ENCODE results near the gene ELP4.
A peak's percentile ranks its signal among the peaks of the same experiment; 100 is the strongest.

ELP4 gene

DNA sequence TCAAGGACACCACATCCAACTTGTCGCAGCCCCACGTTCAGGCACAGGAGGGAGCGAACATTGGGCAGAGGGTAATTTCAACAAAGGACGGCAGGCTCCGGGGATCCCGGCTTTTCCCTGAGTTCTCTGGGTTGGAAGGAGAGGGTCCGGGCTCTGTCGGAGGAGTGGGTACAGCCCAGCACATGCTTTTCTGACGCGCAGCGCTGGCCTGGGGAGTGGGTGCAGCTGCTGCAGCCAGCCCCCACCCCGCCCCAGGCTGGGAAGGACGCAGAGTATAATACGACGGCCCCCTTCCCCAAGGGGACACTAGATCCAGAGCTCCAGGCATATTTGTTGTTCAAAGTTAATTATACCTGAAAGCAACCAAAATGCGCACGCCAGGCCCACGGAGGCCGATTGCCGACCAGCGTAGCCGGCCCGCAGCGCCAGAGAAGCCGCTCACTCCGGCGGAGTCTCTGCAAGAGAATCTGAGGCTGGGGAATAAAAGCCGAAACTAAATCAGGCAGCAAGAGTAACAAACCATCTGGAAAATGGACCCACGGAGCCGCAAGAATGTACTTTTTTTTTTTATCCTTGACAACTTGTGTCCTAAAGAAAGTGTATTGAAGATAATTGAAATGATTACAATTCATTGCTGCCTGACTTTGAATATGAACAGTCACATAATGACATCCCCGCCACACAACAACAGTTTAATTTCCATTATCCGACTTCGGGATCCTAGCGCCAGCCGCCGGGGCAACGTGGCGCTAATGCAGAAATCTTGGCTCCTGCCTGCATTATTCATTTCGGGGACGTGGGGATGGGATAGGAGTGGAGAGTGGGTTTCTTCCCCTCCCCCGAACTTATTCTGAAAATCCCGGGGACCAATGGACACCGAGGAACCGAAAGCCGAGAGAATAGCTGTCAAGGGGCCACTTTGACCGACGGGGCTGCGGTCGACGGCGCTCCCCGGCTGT lies 315.6 kb downstream of the ELP4 start:
- DNase-seq (ENCODE audit: low spot score) = peak; percentile 14

DNA sequence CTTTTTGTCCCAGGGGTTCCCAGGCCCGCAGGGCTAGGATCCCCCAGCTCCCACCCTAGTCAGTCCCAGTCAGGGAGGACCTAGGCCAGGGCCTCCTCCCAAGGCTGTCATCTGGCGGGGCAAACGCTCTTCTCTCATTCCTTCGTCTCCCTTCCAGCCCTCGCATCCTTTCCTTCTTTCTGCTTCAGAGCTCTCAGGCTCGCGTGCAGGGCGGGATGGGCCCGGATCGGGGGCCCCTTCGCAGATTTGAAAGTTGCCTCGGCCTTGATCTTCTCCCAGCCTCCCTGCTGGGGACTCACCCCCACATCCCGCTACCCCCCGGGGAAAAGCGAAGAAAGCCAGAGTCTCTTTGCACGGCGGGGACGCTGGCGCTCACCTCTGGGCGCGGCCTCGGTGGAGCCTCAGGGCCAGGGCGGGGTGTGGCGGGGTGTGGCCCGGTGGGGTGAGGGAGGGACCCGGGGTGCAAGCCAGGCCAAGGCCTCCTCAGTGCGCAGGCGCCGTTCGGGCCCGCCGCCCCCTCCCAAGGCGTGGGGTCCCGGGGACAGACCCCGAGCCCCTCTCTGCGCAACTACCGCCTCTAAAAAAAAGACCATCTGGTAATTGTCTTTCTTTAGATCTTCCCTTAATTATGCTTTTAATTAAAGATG lies 316.4 kb downstream of the ELP4 start:
- DNase-seq (ENCODE audit: low spot score) = peak; percentile 12

DNA sequence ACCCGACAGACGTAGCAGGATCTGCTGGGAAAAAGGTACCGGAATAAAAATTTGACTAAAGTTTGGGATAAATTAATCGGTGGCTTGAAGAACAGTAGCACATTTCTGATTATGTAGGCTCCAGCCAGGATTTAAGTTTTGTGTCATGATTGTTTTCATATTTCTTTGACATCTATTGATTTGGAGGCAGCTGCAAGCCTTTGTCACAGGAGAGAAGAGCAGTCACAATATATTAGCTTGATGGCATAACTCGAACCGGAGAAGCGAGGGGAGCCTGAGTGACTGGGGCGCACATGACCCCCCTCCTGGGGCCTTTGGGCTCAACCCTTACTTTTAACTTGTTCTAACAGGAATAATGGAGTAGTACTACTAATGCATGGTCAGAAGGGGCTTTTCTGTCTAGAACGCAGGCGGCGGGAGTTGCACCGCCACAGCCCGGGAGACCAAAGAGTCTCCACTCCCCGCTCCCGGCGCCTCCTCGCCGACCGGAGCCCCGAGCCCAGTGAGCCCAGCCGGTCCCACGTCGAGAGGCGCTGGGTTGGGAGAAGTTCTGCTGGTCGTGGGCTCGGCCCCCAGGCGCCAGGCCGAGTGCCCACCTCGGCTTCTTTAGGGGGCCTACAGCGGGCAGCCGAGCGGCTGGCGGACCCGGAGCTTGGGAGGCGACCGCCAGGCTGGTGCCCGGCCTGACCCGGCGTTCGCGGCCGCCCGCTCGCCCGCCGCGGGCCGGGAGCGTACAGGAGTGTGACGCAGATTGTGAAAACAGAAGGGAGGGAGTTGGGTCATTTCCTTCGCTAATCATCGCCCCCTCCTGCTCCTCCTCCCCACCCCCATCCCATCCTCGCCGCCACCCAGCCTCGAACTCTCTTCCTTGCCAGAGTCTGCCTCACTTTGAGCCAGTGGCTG lies 317.2 kb downstream of the ELP4 start:
- peak; percentile 20 for DNase-seq (ENCODE audit: low spot score)

DNA sequence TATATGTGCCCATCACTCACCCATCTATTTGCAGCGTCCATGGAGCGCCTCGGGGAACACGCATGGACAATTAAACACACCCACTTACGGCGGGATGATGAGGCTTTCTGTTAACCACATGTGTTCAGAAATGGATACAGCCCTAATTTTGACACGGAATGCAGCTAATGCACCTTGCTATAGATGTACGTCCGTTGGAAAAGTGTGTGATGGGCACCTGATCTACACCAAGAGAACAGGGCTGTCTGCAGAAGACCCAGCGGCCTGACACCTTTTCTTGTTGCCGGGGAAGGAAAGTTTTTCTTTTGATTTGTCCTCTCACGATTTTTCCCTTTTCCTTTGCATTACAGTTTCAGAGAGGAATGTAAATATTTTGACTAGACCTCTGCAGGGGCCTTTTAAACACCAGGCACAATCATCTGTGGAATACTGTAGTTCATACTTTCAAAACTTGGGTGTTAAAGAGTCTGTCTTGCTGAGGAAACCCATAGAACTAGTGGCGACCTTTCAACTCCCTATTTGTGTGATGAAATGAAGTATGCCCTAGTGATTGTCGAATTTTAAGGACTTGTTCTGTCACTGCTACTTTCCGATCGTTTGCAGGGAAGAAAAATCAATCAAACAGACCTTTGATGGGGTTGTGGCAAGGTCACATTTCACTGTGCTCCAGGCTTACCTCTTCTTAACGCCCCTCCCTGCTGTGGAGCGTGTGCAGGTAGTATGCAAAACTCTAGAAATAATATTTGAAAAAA lies 318.1 kb downstream of the ELP4 start:
- DNase-seq (ENCODE audit: low spot score) = peak; percentile 56

DNA sequence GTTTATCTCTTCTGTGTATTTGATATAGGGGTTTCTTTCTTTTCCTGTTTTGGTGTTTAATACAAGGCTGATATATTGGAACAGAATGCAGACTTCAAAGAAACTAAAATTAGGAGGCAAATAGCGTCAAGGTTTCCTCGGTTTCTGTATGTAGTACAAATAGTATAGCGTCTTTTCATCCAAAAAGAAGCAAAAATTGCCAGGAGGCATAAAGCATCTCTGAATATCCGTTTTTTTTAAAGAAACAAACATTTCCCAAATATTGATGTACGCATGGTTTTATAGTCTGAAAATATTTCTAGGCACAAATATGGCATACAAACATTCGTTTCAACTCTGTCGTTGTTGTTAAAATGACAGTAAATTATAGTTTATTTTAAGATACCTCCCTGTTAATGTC lies 318.6 kb downstream of the ELP4 start:
- no peak for DNase-seq (ENCODE audit: low spot score)

DNA sequence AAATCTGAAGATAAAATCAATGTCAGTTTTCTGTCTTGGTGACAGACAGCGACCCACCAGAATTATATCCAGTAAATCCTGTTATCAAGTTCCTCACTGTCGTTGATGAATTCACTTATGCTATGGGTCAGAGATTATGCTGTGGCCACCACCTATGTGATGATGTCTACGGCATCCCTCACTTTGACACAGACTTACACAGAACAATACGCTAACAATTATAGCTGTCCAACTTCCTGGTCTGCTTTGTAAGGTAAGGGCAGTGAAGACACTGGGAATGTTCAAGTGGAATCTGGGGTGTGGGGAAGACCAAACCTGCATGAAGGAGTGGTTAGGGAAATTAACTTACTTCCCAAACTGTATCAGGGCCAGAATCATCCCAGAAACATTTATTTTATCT lies 320.8 kb downstream of the ELP4 start:
- no peak for DNase-seq (ENCODE audit: low spot score)

DNA sequence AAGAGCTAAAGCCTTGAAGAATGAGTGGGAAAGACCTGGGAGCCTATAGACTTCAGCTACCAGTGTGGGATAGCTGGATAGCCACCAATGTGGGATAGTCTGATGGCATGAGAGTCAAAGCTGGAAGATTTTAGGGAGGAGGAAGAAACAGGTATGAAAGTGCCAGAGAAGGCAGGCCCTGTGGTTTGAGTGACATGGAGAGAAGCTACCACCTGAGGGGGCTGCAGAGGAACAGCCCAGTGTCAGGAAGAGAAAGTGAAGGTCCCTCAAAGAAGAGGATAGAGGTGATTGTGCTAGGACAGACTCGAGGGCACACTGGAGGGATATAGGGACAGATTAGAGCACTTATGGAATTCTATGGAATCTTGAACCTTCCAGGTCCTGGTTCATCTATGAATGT lies 324.7 kb downstream of the ELP4 start:
- no peak for DNase-seq (ENCODE audit: low spot score)

All from AG08396 (cell line).